Neutrophil (primary cell): ENCODE results near the gene SMYD1.

Source experiments
- H3K27ac ChIP-seq: fragments of 200-600 bp; sonication (generic); 2 replicates; pipeline ENCODE4 v1.5.1; 2016; ENCODE audit warnings: mild to moderate bottlenecking, moderate library complexity
- H3K27me3 ChIP-seq: fragments of 200-600 bp; sonication (generic); 2 replicates; pipeline ENCODE4 v1.6.0; 2016; ENCODE audit warnings: mild to moderate bottlenecking
- H3K36me3 ChIP-seq: fragments of 200-600 bp; sonication (generic); 2 replicates; pipeline ENCODE4 v1.5.1; 2017
- H3K4me1 ChIP-seq, 2 experiments: fragments of 200-600 bp in 1 of 2; sonication (generic) in 1 of 2; 1 replicate in 1 of 2; 2 replicates in 1 of 2; pipeline versions ENCODE4 v1.5.1 to v1.6.1; 2013 to 2016; ENCODE audit warnings: low read depth in 1 of 2, low read length in 1 of 2, mild to moderate bottlenecking in 1 of 2, moderate library complexity in 1 of 2; ENCODE audit not compliant: control insufficient read depth in 1 of 2, insufficient read depth in 1 of 2
- H3K4me3 ChIP-seq, 2 experiments: fragments of 200-600 bp in 1 of 2; sonication (generic) in 1 of 2; 1 replicate in 1 of 2; 2 replicates in 1 of 2; pipeline ENCODE4 v1.5.1; 2013 to 2016; ENCODE audit warnings: low read depth in 1 of 2, low read length in 1 of 2, mild to moderate bottlenecking in 1 of 2, moderate library complexity in 1 of 2
- H3K9me3 ChIP-seq: fragments of 200-600 bp; sonication (generic); 2 replicates; pipeline ENCODE4 v1.5.1; 2016
- CTCF ChIP-seq: fragments of 200-600 bp; sonication (generic); IDR thresholded peaks from 2 replicates; pipeline ENCODE4 v1.5.1; 2016; ENCODE audit warnings: antibody characterized with exemption

Gene SMYD1

GRCh38 chr2:88067189-88067588 lies 436 bp upstream of the SMYD1 start:
- Histone ChIP-seq H3K9me3 (no peaks in the 10 kb centered on the region), H3K36me3 (no peaks in the 10 kb centered on the region), H3K27me3 (no peaks in the 10 kb centered on the region), H3K4me1 (no peaks in the 10 kb centered on the region), H3K27ac (no peak overlapping the region), H3K4me3 (no peak overlapping the region)
- TF ChIP-seq CTCF: no peak

- H3K36me3 ChIP-seq: no peaks in the 10 kb centered on the region
- no peak for TF ChIP-seq CTCF
- no peaks in the 10 kb centered on the region for H3K4me1 ChIP-seq
- H3K9me3 ChIP-seq: no peaks in the 10 kb centered on the region
- no peak overlapping the region for H3K27ac ChIP-seq
- H3K27me3 ChIP-seq: no peaks in the 10 kb centered on the region
- no peak overlapping the region for H3K4me3 ChIP-seq
These were observed 419 bp downstream of the SMYD1 start for GRCh38 chr2:88068044-88068443.

GRCh38 chr2:88069117-88069516 lies 1.5 kb downstream of the SMYD1 start:
- Histone ChIP-seq H3K27me3 (no peaks in the 10 kb centered on the region), H3K4me3 (no peak overlapping the region), H3K36me3 (no peaks in the 10 kb centered on the region), H3K27ac (no peak overlapping the region), H3K9me3 (no peaks in the 10 kb centered on the region), H3K4me1 (no peaks in the 10 kb centered on the region)
- no peak for TF ChIP-seq CTCF

GRCh38 chr2:88070055-88070454 lies 2.4 kb downstream of the SMYD1 start:
- Histone ChIP-seq H3K27me3 (no peaks in the 10 kb centered on the region), H3K4me1 (peaks cover 8% of the 10 kb centered on the region in 2 experiments), H3K27ac (no peak overlapping the region), H3K9me3 (no peaks in the 10 kb centered on the region), H3K36me3 (no peaks in the 10 kb centered on the region), H3K4me3 (no peak overlapping the region)
- TF ChIP-seq CTCF: no peak

GRCh38 chr2:88071365-88071764 lies 3.7 kb downstream of the SMYD1 start:
- Histone ChIP-seq H3K9me3 (no peaks in the 10 kb centered on the region), H3K36me3 (no peaks in the 10 kb centered on the region), H3K4me3 (no peak overlapping the region), H3K4me1 (peaks cover 11% of the 10 kb centered on the region in 2 experiments), H3K27me3 (no peaks in the 10 kb centered on the region), H3K27ac (no peak overlapping the region)
- no peak for TF ChIP-seq CTCF

GRCh38 chr2:88074150-88074549 lies 6.5 kb downstream of the SMYD1 start:
- no peaks in the 10 kb centered on the region for H3K9me3 ChIP-seq
- no peak for TF ChIP-seq CTCF
- no peaks in the 10 kb centered on the region for H3K36me3 ChIP-seq
- H3K27ac ChIP-seq: no peak overlapping the region
- H3K4me1 ChIP-seq: peaks cover 11% of the 10 kb centered on the region in 2 experiments
- H3K27me3 ChIP-seq: no peaks in the 10 kb centered on the region
- H3K4me3 ChIP-seq: no peak overlapping the region
